HEK293T (cell line): ENCODE data around the gene MYLK.

ENCODE experiments used
- ARNT ChIP-seq: fragments of 450-650 bp; IDR thresholded peaks from 2 replicates; pipeline ENCODE4 v1.6.1; 2017; ENCODE audit warnings: mild to moderate bottlenecking
- BHLHE40 ChIP-seq: fragments of 450-650 bp; IDR thresholded peaks from 2 replicates; pipeline ENCODE4 v1.6.1; 2016; ENCODE audit warnings: mild to moderate bottlenecking, moderate library complexity, borderline replicate concordance
- ELF4 ChIP-seq: fragments of 450-650 bp; IDR thresholded peaks from 2 replicates; pipeline ENCODE4 v1.6.1; 2017; ENCODE audit warnings: antibody characterized with exemption
- FOXK2 ChIP-seq: fragments of 450-650 bp; IDR thresholded peaks from 2 replicates; pipeline ENCODE4 v1.6.1; 2016; ENCODE audit warnings: mild to moderate bottlenecking
- FOXM1 ChIP-seq: fragments of 450-650 bp; IDR thresholded peaks from 2 replicates; pipeline ENCODE4 v1.6.1; 2017; ENCODE audit warnings: mild to moderate bottlenecking, borderline replicate concordance
- HDGF ChIP-seq: fragments of 450-650 bp; IDR thresholded peaks from 2 replicates; pipeline ENCODE4 v1.6.1; 2017; ENCODE audit warnings: antibody characterized with exemption, borderline replicate concordance
- L3MBTL2 ChIP-seq: fragments of 450-650 bp; conservative IDR thresholded peaks from 2 replicates; pipeline ENCODE4 v1.6.1; 2016; ENCODE audit warnings: mild to moderate bottlenecking
- LEF1 ChIP-seq: fragments of 450-650 bp; IDR thresholded peaks from 2 replicates; pipeline ENCODE4 v1.6.1; 2017; ENCODE audit warnings: mild to moderate bottlenecking, borderline replicate concordance
- NFRKB ChIP-seq: fragments of 450-650 bp; IDR thresholded peaks from 2 replicates; pipeline ENCODE4 v1.6.1; 2016; ENCODE audit warnings: mild to moderate bottlenecking, moderate library complexity
- SP1 ChIP-seq: fragments of 450-650 bp; IDR thresholded peaks from 2 replicates; pipeline ENCODE4 v1.6.1; 2017
- SUZ12 ChIP-seq: fragments of 450-650 bp; IDR thresholded peaks from 2 replicates; pipeline ENCODE4 v1.6.1; 2016; ENCODE audit warnings: mild to moderate bottlenecking
- TARDBP ChIP-seq: fragments of 450-650 bp; IDR thresholded peaks from 2 replicates; pipeline ENCODE4 v1.6.1; 2016
- ZNF384 ChIP-seq: fragments of 450-650 bp; IDR thresholded peaks from 2 replicates; pipeline ENCODE4 v1.6.1; 2016

GRCh38 chr3:123609063-123609462 is 275.1 kb downstream of the MYLK start:
- TF ChIP-seq ZNF384, result no peak
- no peak for TF ChIP-seq ARNT
- TF ChIP-seq FOXK2, result no peak
- TF ChIP-seq SUZ12, result no peak
- no peak for TF ChIP-seq HDGF
- no peak for TF ChIP-seq ELF4
- TF ChIP-seq BHLHE40, result no peak
- no peak for TF ChIP-seq TARDBP
- TF ChIP-seq L3MBTL2, result no peak
- no peak for TF ChIP-seq NFRKB
- no peak for TF ChIP-seq SP1
- no peak for TF ChIP-seq FOXM1
- no peak for TF ChIP-seq LEF1
